DND-41 (cell line): ENCODE results near the gene ZNF248.

Experiments
- ATAC-seq: fragments of 200-7000 bp; cut with Tn5 transposase; 3 replicates; pipeline ENCODE4 v1.9.1; 2021; ENCODE audit warnings: low read depth; ENCODE audit not compliant: insufficient read depth
- DNase-seq: peaks from one replicate; pipeline ENCODE4 v3.0.0-alpha.2; 2020
- H2AFZ ChIP-seq: 2 replicates; pipeline ENCODE4 v1.6.0; 2012; ENCODE audit warnings: low read depth, low read length
- H3K27ac ChIP-seq: 2 replicates; pipeline ENCODE4 v1.5.1; 2012; ENCODE audit warnings: low read length, inconsistent platforms
- H3K27me3 ChIP-seq: fragments of 200-600 bp; sonication (generic); 2 replicates; pipeline ENCODE4 v1.6.0; 2012; ENCODE audit warnings: low read length, mild to moderate bottlenecking, inconsistent platforms; ENCODE audit not compliant: insufficient read depth, poor library complexity
- H3K36me3 ChIP-seq: 2 replicates; pipeline ENCODE4 v1.5.1; 2012; ENCODE audit warnings: low read length, inconsistent platforms; ENCODE audit not compliant: insufficient read depth
- H3K4me1 ChIP-seq: 2 replicates; pipeline ENCODE4 v1.5.1; 2012; ENCODE audit warnings: mild to moderate bottlenecking, low read length; ENCODE audit not compliant: insufficient read depth
- H3K4me2 ChIP-seq: 2 replicates; pipeline ENCODE4 v1.6.0; 2012; ENCODE audit warnings: mild to moderate bottlenecking, moderate library complexity, low read length, inconsistent platforms; ENCODE audit not compliant: insufficient read depth
- H3K4me3 ChIP-seq, 2 experiments: fragments of 200-600 bp in 1 of 2; shearing (Covaris generic) in 1 of 2; 2 replicates each; pipeline ENCODE4 v1.5.1; 2012 to 2016; ENCODE audit warnings: inconsistent platforms in 2 of 2, low read length in 2 of 2, mild to moderate bottlenecking in 2 of 2, low read depth in 1 of 2, moderate library complexity in 1 of 2
- H3K79me2 ChIP-seq: 2 replicates; pipeline ENCODE4 v1.6.0; 2012; ENCODE audit warnings: low read length, inconsistent platforms; ENCODE audit not compliant: insufficient read depth
- H3K9ac ChIP-seq: 2 replicates; pipeline ENCODE4 v1.6.0; 2012; ENCODE audit warnings: low read depth, mild to moderate bottlenecking, inconsistent platforms, low read length, moderate library complexity
- H3K9me3 ChIP-seq: 2 replicates; pipeline ENCODE4 v1.5.1; 2012; ENCODE audit warnings: low read length, moderate library complexity, mild to moderate bottlenecking, inconsistent platforms; ENCODE audit not compliant: insufficient read depth, severe bottlenecking
- H4K20me1 ChIP-seq: 2 replicates; pipeline ENCODE4 v1.6.0; 2012; ENCODE audit warnings: low read length; ENCODE audit not compliant: insufficient read depth
- EZH2 ChIP-seq: IDR thresholded peaks from 3 replicates; pipeline ENCODE4 v1.6.1; 2012; ENCODE audit warnings: borderline replicate concordance, low read depth, mild to moderate bottlenecking, moderate library complexity, low read length, inconsistent platforms; ENCODE audit not compliant: severe bottlenecking
- TF ChIP-seq, protein P1 (sequence below): IDR thresholded peaks from 2 replicates; pipeline ENCODE4 v1.5.1; 2012; ENCODE audit warnings: borderline replicate concordance, low read length, moderate library complexity, mild to moderate bottlenecking; ENCODE audit not compliant: poor library complexity, severe bottlenecking; ENCODE audit errors: extremely low read depth

The ZNF248 gene

DNA sequence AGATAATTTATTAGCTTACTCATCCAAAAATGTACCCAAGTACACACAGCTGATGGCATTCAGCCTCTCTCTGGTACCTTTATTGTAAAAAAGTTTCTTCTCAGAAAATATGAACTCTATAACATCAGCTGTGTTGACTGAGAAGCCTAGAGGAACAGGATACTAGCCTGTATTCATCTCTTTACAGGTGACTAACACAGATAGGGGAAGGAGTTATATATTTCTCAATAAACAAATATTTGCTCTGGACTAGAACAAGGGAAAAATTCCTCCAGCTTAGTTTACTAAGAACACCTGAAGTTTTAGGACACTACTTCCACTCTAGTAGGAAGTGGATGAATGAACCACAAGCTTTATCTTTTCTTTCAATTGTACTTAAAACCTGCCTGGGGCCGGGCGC, 67.8 kb downstream of the ZNF248 start:
- no peak for DNase-seq
- ATAC-seq = no peak
- Histone ChIP-seq H3K36me3 (no peaks in the 10 kb centered on the region), H3K9ac (no peak overlapping the region), H4K20me1 (no peaks in the 10 kb centered on the region), H3K79me2 (no peaks in the 10 kb centered on the region), H3K4me1 (no peaks in the 10 kb centered on the region), H3K27ac (no peak overlapping the region), H2AFZ (no peak overlapping the region), H3K4me2 (no peak overlapping the region), H3K9me3 (no peaks in the 10 kb centered on the region), H3K4me3 (no peak overlapping the region), H3K27me3 (no peaks in the 10 kb centered on the region)
- TF ChIP-seq, protein P1, sequence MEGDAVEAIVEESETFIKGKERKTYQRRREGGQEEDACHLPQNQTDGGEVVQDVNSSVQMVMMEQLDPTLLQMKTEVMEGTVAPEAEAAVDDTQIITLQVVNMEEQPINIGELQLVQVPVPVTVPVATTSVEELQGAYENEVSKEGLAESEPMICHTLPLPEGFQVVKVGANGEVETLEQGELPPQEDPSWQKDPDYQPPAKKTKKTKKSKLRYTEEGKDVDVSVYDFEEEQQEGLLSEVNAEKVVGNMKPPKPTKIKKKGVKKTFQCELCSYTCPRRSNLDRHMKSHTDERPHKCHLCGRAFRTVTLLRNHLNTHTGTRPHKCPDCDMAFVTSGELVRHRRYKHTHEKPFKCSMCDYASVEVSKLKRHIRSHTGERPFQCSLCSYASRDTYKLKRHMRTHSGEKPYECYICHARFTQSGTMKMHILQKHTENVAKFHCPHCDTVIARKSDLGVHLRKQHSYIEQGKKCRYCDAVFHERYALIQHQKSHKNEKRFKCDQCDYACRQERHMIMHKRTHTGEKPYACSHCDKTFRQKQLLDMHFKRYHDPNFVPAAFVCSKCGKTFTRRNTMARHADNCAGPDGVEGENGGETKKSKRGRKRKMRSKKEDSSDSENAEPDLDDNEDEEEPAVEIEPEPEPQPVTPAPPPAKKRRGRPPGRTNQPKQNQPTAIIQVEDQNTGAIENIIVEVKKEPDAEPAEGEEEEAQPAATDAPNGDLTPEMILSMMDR = no peak
- no peak for TF ChIP-seq EZH2

GRCh38 chr10:37784678-37785077, 72.7 kb downstream of the ZNF248 start:
- H3K27ac ChIP-seq = no peak overlapping the region
- no peaks in the 10 kb centered on the region for H3K4me1 ChIP-seq
- H3K9ac ChIP-seq = no peak overlapping the region
- DNase-seq (no peak), ATAC-seq (no peak)
- no peaks in the 10 kb centered on the region for H4K20me1 ChIP-seq
- H3K79me2 ChIP-seq = no peaks in the 10 kb centered on the region
- no peak overlapping the region for H3K4me3 ChIP-seq
- no peaks in the 10 kb centered on the region for H3K36me3 ChIP-seq
- H2AFZ ChIP-seq = no peak overlapping the region
- no peak overlapping the region for H3K4me2 ChIP-seq
- H3K27me3 ChIP-seq = no peaks in the 10 kb centered on the region
- TF ChIP-seq, protein P1 = no peak
- no peak for TF ChIP-seq EZH2
- peaks cover 5% of the 10 kb centered on the region for H3K9me3 ChIP-seq

DNA sequence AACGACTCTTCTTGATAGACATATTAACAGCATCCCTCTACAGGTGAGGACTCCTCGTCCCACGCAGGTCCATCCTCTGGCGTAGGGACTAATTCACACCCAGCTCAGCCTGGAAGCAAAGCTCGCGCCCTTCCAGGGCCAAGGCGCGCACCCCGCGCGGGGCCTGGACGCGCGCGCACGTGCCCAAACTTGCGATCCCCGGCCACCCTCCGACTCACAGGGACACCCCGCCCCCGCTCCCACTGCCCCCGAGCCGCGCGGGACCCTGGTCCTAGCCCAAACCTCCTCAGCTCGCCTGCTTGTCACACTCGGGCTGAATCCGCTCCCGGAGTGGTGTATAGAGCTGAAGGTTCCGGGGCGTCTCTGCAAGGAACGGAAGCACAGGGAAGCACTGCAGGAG, 76.9 kb downstream of the ZNF248 start:
- peaks cover 11% of the 10 kb centered on the region; the same call in 1 of the 2 replicates for H3K4me1 ChIP-seq
- DNase-seq (no peak), ATAC-seq (no peak)
- H3K4me2 ChIP-seq = no peak overlapping the region
- no peaks in the 10 kb centered on the region for H4K20me1 ChIP-seq
- peaks cover 5% of the 10 kb centered on the region for H3K9me3 ChIP-seq
- no peak overlapping the region for H3K27ac ChIP-seq
- no peak overlapping the region for H3K9ac ChIP-seq
- no peak overlapping the region for H2AFZ ChIP-seq
- no peaks in the 10 kb centered on the region for H3K79me2 ChIP-seq
- H3K36me3 ChIP-seq = no peaks in the 10 kb centered on the region
- TF ChIP-seq, protein P1 = no peak
- no peak for TF ChIP-seq EZH2
- no peak overlapping the region for H3K4me3 ChIP-seq
- H3K27me3 ChIP-seq = no peaks in the 10 kb centered on the region

- no peak overlapping the region for H2AFZ ChIP-seq
- no peak for TF ChIP-seq EZH2
- TF ChIP-seq, protein P1 = no peak
- H3K79me2 ChIP-seq = no peaks in the 10 kb centered on the region
- no peak overlapping the region for H3K4me3 ChIP-seq
- DNase-seq = no peak
- H3K36me3 ChIP-seq = no peaks in the 10 kb centered on the region
- ATAC-seq = 0 out of 3 replicates have a peak, but pooled peaks have one; percentile 14
- H4K20me1 ChIP-seq = no peaks in the 10 kb centered on the region
- peaks cover 42% of the 10 kb centered on the region for H3K4me1 ChIP-seq
- no peak overlapping the region for H3K9ac ChIP-seq
- H3K27me3 ChIP-seq = no peaks in the 10 kb centered on the region
- no peak overlapping the region; the same call in 1 of the 2 replicates for H3K27ac ChIP-seq
- no peak overlapping the region for H3K4me2 ChIP-seq
- H3K9me3 ChIP-seq = peaks cover 5% of the 10 kb centered on the region
Measured at GRCh38 chr10:37777056-37777455, 80.4 kb downstream of the ZNF248 start.
